WI38 (cell line): ENCODE data around the gene COL7A1.

Source experiments
- H3K4me3 ChIP-seq: 2 replicates; pipeline ENCODE4 v1.5.1; 2011; ENCODE audit warnings: low read depth, mild to moderate bottlenecking, control low read depth, low read length
- TF ChIP-seq, protein P1 (sequence below): IDR thresholded peaks from 2 replicates; pipeline ENCODE4 v1.5.1; 2012; ENCODE audit warnings: low read depth, mild to moderate bottlenecking, control low read depth, low read length

The COL7A1 gene

DNA sequence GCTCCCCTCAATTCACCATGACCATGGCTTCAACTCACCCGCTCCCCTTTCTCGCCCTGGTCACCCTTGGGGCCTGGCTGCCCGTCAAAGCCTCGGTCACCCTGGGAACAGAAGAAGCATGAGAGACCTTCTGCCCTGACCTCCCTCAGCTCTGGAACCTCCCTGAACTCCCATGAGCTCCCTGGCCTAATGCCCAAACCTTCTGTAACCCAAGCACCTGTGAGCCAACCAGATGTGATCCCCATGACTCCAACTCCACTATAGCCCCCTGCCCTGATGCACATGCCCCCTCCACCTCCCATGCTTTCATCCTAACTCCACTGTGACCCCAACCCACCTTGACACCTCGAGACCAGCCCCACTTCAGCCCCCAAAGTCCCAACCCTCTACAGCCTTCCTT, 28.0 kb downstream of the COL7A1 start:
- no peak overlapping the region for H3K4me3 ChIP-seq
- TF ChIP-seq, protein P1, sequence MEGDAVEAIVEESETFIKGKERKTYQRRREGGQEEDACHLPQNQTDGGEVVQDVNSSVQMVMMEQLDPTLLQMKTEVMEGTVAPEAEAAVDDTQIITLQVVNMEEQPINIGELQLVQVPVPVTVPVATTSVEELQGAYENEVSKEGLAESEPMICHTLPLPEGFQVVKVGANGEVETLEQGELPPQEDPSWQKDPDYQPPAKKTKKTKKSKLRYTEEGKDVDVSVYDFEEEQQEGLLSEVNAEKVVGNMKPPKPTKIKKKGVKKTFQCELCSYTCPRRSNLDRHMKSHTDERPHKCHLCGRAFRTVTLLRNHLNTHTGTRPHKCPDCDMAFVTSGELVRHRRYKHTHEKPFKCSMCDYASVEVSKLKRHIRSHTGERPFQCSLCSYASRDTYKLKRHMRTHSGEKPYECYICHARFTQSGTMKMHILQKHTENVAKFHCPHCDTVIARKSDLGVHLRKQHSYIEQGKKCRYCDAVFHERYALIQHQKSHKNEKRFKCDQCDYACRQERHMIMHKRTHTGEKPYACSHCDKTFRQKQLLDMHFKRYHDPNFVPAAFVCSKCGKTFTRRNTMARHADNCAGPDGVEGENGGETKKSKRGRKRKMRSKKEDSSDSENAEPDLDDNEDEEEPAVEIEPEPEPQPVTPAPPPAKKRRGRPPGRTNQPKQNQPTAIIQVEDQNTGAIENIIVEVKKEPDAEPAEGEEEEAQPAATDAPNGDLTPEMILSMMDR: no peak

DNA sequence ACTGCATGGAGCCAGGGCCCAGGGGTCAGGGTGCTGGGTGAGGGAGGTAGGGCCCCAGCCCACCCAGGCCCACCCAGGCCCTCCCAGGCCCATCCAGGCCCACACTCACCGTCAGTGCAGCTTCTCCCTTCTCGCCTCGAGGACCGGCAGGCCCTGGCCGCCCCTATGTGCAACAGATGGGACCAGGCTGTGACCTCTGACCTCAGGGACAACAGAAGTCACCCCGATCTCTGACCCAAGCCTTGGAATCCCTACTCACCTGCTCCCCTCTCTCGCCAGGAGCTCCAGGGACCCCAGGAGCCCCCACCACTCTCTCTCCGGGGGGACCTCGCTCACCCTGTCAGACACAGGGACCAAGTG, 28.7 kb downstream of the COL7A1 start:
- TF ChIP-seq, protein P1: no peak
- H3K4me3 ChIP-seq: no peak overlapping the region

DNA sequence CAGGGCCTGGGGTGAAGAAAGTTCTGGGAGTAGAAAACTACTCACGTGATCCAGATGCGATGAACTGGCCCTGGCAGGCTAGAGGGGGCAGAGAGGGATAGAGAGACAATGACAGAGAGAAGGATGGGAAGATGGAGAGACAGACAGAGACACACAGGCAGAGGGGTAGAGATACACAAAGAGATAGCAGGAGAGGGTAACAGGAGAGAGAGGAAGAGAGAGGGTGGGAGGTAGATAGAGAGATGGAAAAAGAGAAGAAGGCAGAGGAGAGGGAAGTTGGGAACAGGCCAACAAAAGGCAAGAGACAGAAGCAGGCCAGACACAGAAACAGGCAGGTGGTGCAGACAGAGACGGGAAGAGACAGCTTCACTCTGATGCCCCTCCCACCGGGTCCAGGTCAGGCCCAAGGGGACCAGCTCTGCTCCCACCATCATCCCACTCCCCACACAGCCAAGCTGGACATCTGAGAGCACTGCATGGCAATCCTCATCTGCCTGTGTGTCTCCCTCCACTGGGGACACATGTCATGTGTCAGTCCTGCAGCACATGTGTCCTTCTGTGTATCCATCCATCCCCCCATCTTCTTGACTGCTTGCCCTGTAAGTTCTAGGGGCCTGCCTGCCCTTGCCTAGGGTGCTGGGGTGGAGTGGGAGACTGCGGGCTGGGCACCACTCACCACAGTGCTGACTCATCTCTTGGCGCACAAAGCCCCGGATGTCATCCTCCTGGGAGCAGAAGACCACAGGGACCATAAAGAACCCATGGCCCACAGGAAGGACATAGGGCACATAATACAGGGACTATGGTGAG, 29.3 kb downstream of the COL7A1 start:
- TF ChIP-seq, protein P1: no peak

DNA sequence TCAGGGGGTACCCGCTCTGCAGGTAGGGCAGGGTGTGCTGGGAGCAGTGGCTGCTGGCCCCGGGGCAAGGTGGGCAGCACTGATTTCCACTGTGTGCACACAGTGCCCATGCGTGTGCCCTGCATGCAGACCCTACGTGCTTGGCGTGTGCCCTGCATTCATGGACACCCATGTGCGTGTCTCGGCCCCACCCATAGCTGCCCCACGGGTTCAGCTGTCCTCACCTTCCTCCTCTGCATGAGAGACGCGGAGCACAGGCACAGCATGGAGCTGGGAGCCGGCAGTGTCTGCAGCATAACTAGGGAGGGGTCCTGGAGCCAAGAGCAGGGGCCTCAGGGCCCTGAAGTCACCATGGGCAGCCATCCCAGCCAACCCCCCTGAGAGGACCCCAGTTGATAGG, 29.9 kb downstream of the COL7A1 start:
- TF ChIP-seq, protein P1: no peak
- no peak overlapping the region for H3K4me3 ChIP-seq

More for the DNA sequence above, 29.3 kb downstream of the COL7A1 start:
- no peak overlapping the region for H3K4me3 ChIP-seq

DNA sequence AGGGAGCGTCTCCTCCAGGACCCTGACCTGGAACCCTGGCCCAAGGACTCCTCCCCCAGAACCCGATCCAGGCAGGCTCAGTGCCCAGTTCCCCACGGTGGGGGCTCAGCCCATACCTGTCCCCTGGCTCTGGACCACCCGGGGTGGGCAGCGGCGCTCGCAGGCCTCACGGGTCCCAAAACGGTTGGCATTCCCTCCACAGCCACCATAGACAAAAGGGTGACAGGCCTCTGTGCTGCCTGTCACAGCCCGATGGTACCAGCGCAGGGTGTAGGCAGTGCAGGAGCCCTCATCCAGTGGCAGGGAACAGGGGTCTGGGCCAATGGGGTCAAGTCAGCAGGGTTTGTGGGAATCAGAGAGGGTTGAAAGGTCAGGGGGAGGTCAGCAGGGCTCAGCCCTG, 30.5 kb downstream of the COL7A1 start:
- H3K4me3 ChIP-seq: no peak overlapping the region
- TF ChIP-seq, protein P1: no peak

DNA sequence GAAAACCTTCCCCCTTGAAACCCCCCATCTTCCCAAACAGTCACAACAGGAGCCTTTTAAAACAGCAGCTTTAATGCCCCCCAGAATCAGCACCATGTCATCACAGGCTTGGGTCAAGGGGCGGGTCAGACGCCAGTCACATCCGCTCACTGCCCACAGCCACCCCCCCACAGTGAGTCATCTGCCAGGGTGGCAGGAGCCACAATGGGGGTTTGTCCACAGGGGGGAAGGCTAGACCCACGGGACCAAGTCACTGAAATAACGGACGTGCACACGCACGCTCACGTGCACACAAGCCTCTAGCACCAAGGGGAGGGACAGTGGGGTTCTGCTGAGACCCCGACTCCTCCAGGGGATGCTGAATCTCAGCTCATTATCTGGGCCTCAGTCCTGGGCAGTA, 31.1 kb downstream of the COL7A1 start:
- H3K4me3 ChIP-seq: no peak overlapping the region
- TF ChIP-seq, protein P1: no peak

DNA sequence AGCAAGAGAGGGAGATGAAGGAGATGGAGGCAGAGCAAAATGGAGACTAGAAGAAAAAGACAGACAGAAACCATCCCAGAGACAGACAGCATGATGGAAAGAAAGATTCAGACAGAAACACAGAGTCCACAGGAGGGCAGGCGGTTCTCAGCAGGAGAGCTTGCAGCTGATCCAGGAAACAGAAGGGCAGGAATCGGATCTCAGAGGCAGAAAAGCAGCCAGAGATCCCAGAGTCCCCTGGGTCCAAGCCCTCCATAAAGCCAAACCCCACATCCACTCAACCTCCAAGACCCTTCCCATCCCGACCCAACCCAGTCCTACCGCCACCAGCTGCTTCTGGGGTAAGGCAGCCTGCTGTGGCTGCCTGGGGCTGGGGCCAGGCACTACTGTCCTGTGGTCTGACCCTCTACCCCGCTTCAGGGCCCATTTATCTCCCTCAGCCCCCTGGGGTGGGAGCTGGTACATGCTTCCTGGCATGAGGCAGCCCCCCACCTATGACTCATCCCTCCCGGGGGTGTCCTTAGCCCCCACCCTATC, 31.7 kb downstream of the COL7A1 start, which contains the start of gene UCN2:
Gene UCN2 (minus strand): TSS at position 400 of the 537 bp plus-strand sequence. CDS start 657 bp downstream, outside the sequence.
- TF ChIP-seq, protein P1: no peak
- no peak within 1 kb of the TSS for H3K4me3 ChIP-seq
